ENCODE measurements around the gene NPR1. TPM values are rescaled to one million over a fixed set of nuclear protein-coding genes. Genes with fewer than 3 reads are reported as not detected.

The NPR1 gene
- total RNA-seq, 1 donor from 2014 or later, result 5.9 TPM

DNA sequence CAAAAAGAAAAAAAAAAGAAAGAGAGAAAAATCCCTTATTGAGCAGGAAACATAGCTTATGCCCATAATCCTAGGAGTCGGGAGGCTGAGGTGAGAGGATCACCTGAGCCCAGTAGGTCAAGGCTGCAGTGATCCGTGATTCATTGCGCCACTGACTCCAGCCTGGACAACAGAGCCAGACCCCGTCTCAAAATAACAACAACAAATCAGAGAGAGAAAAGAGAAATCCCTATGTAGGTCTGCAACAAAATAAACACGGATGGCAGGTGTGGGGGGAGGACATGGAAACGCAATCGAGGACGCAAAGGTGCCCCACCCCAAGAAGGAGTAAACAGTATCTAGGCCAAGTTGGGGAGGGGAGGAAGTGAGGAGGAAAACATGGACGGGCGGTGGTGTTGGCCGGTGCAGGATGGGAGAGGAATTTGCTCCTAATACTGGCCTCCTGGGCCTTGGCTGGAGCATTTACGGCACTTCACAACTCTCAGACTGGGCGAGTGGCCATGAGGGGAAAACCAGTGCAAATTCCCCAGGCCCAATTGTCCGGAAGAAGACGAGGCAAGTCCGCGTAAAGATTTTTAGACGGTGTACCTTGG lies 45.2 kb upstream of the NPR1 start:
- H3K4me3 Mint-ChIP-seq, result peak overlapping the region; percentile 87
- DNase-seq (ENCODE audit: low spot score in 2 of 2, unreplicated experiment in 2 of 2), result no peak

GRCh38 chr1:153633754-153634665 lies 44.5 kb upstream of the NPR1 start, which contains the start of gene CHTOP:
CHTOP (plus strand) TSS chr1:153634066; CDS start chr1:153636589, 2,523 bp downstream.
- TF ChIP-seq CTCF (IDR thresholded peaks at IDR 0.05; ENCODE audit: unreplicated experiment), result no peak
- H3K4me1 Mint-ChIP-seq, result peaks cover 21% of the 10 kb centered on the region
- H3K27me3 Mint-ChIP-seq (ENCODE audit: low read depth), result no peaks in the 10 kb centered on the region
- no peaks in the 10 kb centered on the region for H3K9me3 Mint-ChIP-seq
- peak; percentile 89 to 94 for DNase-seq (ENCODE audit: low spot score in 2 of 2, unreplicated experiment in 2 of 2)
- peak within 1 kb of the TSS; percentile 100 for H3K27ac Mint-ChIP-seq
- H3K36me3 Mint-ChIP-seq, result peaks cover 25% of the 10 kb centered on the region
- H3K4me3 Mint-ChIP-seq, result peak within 1 kb of the TSS; percentile 87

More for the DNA sequence above, 45.2 kb upstream of the NPR1 start:
- H3K27ac Mint-ChIP-seq, result peak overlapping the region; percentile 100
- peaks cover 21% of the 10 kb centered on the region for H3K36me3 Mint-ChIP-seq
- no peaks in the 10 kb centered on the region for H3K9me3 Mint-ChIP-seq
- H3K27me3 Mint-ChIP-seq (ENCODE audit: low read depth), result no peaks in the 10 kb centered on the region
- peaks cover 21% of the 10 kb centered on the region for H3K4me1 Mint-ChIP-seq
- TF ChIP-seq CTCF (IDR thresholded peaks at IDR 0.05; ENCODE audit: unreplicated experiment), result no peak

DNA sequence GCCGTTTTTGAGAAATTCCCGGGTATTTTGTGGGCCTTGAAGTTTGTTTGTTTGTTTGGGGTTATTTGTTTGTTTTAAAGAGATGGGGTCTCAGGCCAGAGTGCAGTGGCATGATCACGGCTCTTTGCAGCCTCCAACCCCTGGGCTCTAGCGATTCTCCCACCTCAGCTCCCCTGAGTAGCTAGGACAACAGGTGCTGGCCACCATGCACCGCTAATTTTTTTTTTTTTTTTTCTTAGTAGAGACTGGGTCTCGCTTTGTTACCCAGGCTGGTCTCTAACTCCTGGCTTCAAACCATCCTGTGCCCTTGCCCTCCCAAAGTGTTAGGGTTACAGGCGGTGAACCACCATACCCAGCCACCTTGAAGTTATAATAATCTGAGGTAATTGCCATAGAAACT lies 42.6 kb upstream of the NPR1 start:
- Mint-ChIP-seq H3K27me3 (ENCODE audit: low read depth) (no peaks in the 10 kb centered on the region), H3K4me3 (peak overlapping the region; percentile 65), H3K27ac (peak overlapping the region; percentile 78), H3K36me3 (peaks cover 25% of the 10 kb centered on the region), H3K9me3 (no peaks in the 10 kb centered on the region), H3K4me1 (peaks cover 16% of the 10 kb centered on the region)
- DNase-seq (ENCODE audit: low spot score in 2 of 2, unreplicated experiment in 2 of 2), result no peak
- TF ChIP-seq CTCF (IDR thresholded peaks at IDR 0.05; ENCODE audit: unreplicated experiment), result no peak

GRCh38 chr1:153636312-153636711 lies 42.2 kb upstream of the NPR1 start:
- Mint-ChIP-seq H3K9me3 (no peaks in the 10 kb centered on the region), H3K36me3 (peaks cover 29% of the 10 kb centered on the region)
- TF ChIP-seq CTCF (IDR thresholded peaks at IDR 0.05; ENCODE audit: unreplicated experiment), result no peak

GRCh38 chr1:153638261-153638660 lies 40.2 kb upstream of the NPR1 start:
- H3K9me3 Mint-ChIP-seq, result no peaks in the 10 kb centered on the region
- no peak overlapping the region for H3K4me3 Mint-ChIP-seq
- peaks cover 34% of the 10 kb centered on the region for H3K36me3 Mint-ChIP-seq
- no peaks in the 10 kb centered on the region for H3K27me3 Mint-ChIP-seq (ENCODE audit: low read depth)
- H3K27ac Mint-ChIP-seq, result no peak overlapping the region
- DNase-seq (ENCODE audit: low spot score in 2 of 2, unreplicated experiment in 2 of 2), result no peak
- peaks cover 16% of the 10 kb centered on the region for H3K4me1 Mint-ChIP-seq
- no peak for TF ChIP-seq CTCF (IDR thresholded peaks at IDR 0.05; ENCODE audit: unreplicated experiment)

More at GRCh38 chr1:153636312-153636711, 42.2 kb upstream of the NPR1 start:
- H3K4me1 Mint-ChIP-seq, result peaks cover 16% of the 10 kb centered on the region
- no peaks in the 10 kb centered on the region for H3K27me3 Mint-ChIP-seq (ENCODE audit: low read depth)
- H3K4me3 Mint-ChIP-seq, result peak overlapping the region; percentile 65
- no peak overlapping the region for H3K27ac Mint-ChIP-seq
- no peak for DNase-seq (ENCODE audit: low spot score in 2 of 2, unreplicated experiment in 2 of 2)

Data from mesothelial cell of epicardium (in vitro differentiated cells).